ENCODE data around the gene ADAP2.

- TF ChIP-seq CTCF (IDR thresholded peaks at IDR 0.05; ENCODE audit: insufficient read depth, low read depth, low read length) (no peak), EZH2 (IDR thresholded peaks at IDR 0.05; ENCODE audit: insufficient read depth, low read length) (no peak)
Measured at GRCh38 chr17:30969989-30970830, 48.5 kb downstream of the ADAP2 start.

Measured in astrocyte (in vitro differentiated cells and primary cell).